Measurements from ENCODE around the gene TRMT61A. TPM values are rescaled to one million over a fixed set of nuclear protein-coding genes. Genes with fewer than 3 reads are reported as not detected.

TRMT61A gene
- total RNA-seq, result 10.0 and 11.2 TPM in 2 replicates

DNA sequence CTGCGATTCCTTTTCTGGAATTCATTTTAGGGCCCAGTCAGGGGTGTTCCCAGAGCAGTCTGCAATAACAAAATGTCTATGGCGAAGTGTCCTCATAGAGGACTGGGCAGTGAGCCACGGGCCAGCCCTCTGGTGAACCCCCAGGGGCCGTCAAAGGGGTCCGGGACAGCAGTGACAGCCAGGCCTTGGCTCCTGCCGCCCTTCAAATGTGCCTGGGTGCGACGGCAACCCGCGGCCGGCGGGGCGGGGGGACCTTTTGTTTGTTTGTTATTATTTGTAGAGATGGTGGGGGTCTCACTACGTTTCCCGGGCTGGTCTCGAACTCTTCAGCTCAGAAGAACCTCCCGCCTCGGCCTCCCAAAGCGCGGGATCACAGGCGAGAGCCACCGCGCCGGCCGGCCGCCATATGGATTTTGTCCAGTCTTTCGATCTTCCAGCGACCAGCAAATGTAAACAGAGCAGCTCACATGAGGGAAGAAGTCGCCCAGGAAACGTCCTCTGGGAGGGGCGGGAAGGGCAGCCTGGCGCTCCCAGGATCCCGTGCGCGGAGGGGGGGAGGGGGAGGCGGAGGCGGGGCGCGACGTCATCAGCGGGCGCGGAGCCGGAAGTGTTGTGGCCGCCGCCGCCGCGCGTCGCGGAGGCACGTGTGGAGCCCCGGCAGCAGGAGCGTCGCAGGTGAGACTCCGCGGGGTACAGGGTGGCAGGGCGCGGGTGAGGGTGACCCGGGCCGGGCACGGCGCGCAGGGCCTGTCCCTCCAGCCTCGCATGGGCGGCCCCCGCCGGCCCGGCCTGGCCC lies at the start of gene TRMT61A:
TRMT61A (plus strand) TSS at position 610 of the 796 bp plus-strand sequence. CDS start 783 bp downstream, outside the sequence.
- intact Hi-C loops (cut with micrococcal nuclease), result loop anchor here (2.0 kb wide), 1 partner anchor 34 kb away; the partner anchor contains the start of genes BAG5 and COA8

GRCh38 chr14:103480595-103480994 lies 48.4 kb upstream of the TRMT61A start:
- intact Hi-C loops (cut with micrococcal nuclease), result no loop called here

DNA sequence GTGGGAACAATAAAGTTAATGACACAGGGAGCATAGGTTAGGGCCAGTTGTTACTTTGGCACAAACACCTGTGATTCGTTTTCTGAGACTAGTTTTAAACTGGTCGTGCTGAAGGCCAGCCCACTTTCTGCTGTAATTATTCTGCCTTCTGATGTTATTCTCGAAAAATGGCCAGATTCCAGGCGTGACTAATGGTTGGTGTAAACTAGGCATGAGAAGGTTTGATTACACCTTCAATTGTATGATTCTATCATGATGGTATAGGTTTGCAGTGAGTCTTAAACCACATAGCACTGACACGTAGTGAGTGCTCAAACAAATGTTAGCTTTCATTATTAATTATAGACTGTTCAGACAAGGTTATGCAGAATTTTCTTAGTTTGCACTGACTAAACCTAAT lies 45.4 kb upstream of the TRMT61A start:
- intact Hi-C loops (cut with micrococcal nuclease), result no loop called here

GRCh38 chr14:103485504-103485903 lies 43.5 kb upstream of the TRMT61A start:
- intact Hi-C loops (cut with micrococcal nuclease), result no loop called here

- intact Hi-C loops (cut with micrococcal nuclease), result no loop called here
Observed at GRCh38 chr14:103488071-103488470, 40.9 kb upstream of the TRMT61A start.

- intact Hi-C loops (cut with micrococcal nuclease), result no loop called here
Observed at GRCh38 chr14:103488960-103489359, 40.0 kb upstream of the TRMT61A start.

GRCh38 chr14:103489621-103490020 lies 39.4 kb upstream of the TRMT61A start:
- intact Hi-C loops (cut with micrococcal nuclease), result no loop called here

DNA sequence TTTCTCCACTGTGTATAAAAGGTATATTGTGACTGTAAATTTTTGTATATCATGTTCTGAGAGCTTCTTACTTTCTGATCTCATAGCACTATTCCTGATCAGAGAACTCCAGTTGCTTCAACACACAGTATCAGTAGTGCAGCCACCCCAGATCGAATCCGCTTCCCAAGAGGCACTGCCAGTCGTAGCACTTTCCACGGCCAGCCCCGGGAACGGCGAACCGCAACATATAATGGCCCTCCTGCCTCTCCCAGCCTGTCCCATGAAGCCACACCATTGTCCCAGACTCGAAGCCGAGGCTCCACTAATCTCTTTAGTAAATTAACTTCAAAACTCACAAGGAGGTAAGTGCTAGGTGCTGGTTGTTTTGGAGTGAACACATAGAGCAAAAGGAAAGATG lies 37.3 kb upstream of the TRMT61A start:
- intact Hi-C loops (cut with micrococcal nuclease), result no loop called here

DNA sequence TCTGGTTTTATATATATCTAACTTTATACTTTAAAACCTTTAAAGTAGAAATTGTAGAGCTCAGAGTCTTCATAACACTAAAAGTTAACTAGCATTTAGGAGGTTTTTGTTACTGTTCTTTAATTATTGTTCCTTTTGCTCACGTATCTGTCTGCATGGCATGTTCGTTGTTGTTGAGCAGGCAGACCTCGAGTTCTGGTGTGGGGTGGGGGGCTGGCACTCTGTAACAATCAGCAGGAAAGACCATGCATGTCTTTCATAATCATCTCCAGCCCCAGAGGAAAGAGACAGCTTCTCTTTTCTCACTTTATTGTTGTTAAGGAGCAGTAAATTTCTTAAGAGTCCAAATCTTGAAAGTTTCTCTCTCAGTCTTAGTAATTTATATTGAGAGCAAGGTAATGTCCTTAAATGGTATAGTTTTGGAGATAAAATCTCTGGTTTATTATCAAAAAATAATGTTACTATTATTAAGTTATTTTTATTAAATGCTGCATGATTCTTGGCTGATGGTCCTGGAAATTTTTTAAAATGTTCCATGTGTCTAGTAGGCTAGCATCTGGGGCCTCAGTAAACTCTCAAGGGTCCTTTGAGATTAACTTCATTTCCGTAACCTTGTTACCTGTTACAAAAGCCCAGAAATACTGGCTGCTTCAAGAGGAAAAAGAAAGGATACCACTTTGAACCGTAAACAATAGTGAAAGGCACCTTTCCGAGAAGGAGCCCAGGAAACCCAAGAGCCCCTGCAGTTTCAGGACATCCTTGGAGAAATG lies 36.7 kb upstream of the TRMT61A start:
- intact Hi-C loops (cut with micrococcal nuclease), result no loop called here

GRCh38 chr14:103495854-103496253 lies 33.1 kb upstream of the TRMT61A start:
- intact Hi-C loops (cut with micrococcal nuclease), result no loop called here

- intact Hi-C loops (cut with micrococcal nuclease), result no loop called here
Observed at GRCh38 chr14:103496776-103497175, 32.2 kb upstream of the TRMT61A start.

DNA sequence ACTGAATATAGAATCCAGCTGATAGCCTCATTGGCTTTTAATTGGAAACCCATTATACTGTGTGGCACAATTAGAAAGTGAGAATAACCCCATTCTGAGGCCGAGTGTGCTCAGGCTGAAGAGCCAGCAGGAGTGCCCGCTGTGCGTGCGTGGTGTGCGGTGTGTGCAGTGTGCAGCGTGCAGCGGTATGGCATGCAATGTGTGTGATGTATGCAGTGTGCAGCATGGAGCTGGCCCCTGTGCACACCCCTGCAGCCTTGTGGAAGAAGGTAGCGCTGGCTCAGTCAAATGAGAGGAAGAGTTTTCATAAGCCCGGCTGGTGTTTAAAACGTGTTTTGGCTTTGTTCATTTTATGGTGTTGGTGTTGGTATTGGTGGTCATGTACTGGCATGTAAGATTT lies 29.3 kb upstream of the TRMT61A start:
- intact Hi-C loops (cut with micrococcal nuclease), result loop anchor here (1.0 kb wide), 1 partner anchor 47 kb away; no protein-coding TSS in a partner anchor

DNA sequence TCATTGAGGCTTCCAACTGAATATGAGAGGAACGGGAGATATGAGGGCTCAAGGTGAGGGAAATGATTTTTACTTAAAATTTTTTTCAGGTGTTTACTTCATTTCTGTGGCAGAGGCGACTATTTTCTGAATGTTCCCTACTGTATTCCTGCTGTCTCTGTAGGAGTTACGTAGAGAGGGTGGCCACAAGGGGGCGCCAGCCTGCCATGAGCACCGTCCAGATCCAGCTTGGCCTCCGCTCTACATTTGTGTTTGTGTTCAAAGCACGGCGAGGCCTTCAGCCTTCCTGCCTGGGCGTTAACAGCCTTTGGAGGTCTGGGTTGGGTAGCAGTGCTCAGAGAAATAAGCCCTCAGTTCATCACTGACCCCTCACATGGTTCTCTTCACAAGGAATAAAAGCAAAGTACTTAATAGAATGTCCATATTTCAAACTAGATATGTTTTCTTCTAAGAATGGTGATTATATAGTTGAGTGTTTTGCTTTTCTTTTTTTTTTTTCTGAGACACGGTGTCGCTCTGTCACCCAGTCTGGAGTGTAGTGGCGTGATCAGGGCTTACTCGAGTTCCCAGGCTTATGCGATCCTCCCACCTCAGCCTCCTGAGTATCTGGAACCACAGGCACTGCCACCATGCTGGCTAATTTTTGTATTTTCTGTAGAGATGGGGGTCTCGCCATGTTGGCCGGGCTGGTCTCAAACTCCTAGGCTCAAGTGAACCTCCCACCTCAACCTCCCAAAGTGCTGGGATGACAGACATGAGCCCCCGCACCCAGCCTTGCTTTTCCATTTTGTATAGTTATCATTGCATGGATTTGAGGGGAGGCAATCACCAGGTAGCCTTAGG lies 28.6 kb upstream of the TRMT61A start:
- intact Hi-C loops (cut with micrococcal nuclease), result loop anchor here (1.0 kb wide), 1 partner anchor 46 kb away; no protein-coding TSS in a partner anchor

DNA sequence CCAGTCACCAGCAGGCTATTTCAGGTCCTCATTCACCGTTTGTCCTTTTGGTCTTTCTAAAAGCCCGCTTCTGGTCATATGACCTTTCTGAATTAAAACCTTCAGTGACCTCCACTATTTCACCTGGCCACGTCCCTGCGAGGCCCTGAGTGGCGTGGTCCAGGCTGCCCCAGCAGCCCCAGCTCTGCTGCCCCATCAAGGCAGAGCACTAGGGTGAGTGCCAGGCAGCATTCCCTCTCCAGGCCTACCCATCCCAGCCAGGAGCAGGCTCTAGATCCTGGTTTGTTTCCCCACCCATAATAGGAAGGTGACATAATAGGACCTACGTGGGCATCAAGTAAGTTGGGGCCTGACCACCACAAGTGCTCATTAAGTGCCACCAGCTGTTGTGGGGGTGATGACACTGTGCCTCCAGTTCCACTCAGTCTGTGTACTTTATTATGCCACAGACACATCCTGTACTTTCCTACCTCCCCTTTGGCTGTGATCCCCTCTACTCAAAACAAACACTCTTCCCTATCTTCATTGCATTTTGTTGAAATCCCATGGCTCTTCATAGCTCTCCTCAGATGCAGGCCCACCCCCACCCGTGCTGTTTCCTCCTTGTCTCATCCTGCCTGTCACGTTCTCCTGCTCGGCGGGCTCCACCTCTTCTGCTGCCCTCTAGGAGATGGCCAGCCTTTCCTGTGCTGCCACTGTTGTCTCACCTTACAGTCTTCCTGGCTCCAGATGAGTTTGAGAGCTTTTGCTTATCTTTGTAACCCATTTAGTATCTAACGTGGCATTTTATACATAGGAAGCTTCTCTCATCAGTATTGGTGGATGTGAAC lies 27.7 kb upstream of the TRMT61A start:
- intact Hi-C loops (cut with micrococcal nuclease), result no loop called here

GRCh38 chr14:103501921-103502669 lies 26.9 kb upstream of the TRMT61A start:
- intact Hi-C loops (cut with micrococcal nuclease), result no loop called here

DNA sequence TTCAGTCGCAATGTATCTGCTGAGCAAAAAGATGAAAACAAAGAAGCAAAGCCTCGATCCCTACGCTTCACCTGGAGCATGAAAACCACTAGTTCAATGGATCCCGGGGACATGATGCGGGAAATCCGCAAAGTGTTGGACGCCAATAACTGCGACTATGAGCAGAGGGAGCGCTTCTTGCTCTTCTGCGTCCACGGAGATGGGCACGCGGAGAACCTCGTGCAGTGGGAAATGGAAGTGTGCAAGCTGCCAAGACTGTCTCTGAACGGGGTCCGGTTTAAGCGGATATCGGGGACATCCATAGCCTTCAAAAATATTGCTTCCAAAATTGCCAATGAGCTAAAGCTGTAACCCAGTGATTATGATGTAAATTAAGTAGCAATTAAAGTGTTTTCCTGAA lies 26.1 kb upstream of the TRMT61A start:
- intact Hi-C loops (cut with micrococcal nuclease), result no loop called here

DNA sequence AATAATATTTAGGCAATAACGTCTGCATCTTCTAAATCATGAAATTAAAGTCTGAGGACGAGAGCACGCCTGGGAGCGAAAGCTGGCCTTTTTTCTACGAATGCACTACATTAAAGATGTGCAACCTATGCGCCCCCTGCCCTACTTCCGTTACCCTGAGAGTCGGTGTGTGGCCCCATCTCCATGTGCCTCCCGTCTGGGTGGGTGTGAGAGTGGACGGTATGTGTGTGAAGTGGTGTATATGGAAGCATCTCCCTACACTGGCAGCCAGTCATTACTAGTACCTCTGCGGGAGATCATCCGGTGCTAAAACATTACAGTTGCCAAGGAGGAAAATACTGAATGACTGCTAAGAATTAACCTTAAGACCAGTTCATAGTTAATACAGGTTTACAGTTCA lies 25.7 kb upstream of the TRMT61A start:
- intact Hi-C loops (cut with micrococcal nuclease), result no loop called here

GRCh38 chr14:103504991-103505565 lies 23.9 kb upstream of the TRMT61A start:
- intact Hi-C loops (cut with micrococcal nuclease), result no loop called here

DNA sequence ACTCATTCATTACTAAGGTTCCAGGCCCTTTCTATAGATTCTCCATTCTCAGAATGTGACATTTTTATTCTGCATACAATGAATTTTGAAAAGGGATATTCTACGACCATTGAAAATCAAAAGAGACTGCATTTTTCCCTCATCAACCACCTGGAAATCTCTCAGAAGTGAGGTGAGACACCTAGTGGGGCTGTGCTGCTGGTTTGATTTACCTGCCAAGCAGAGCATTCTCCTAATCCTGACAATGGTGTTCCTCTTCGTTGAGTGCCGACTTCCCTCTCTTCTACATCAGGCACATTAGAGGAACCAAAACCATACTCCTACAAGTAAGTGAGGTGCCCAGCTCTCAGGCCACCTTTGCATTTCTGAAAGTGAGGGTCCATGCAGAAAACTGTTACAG lies 21.2 kb upstream of the TRMT61A start:
- intact Hi-C loops (cut with micrococcal nuclease), result no loop called here

Data from T-helper 2 cell treated with Interferon-gamma antibody and Interleukin-4, amounts not matched to agents 100 ng/mL and 5 ng/mL, for 36 hours (primary cell).